T-helper 1 cell treated with Interleukin-12 subunit alpha and Interleukin-12 subunit beta and Interleukin-4 antibody, amounts not matched to agents 30 ng/mL and 1 ng/mL, for 36 hours (primary cell): ENCODE data around the gene ERFE. TPM values are rescaled to one million over a fixed set of nuclear protein-coding genes. Genes with fewer than 3 reads are reported as not detected.
"Not testable (repeated sequence)": the region's sequence is repeated elsewhere in the genome, so short reads cannot be mapped to it uniquely, and the experiment has no call there.

Experiments
- intact Hi-C: fragments of 100-400 bp; cut with micrococcal nuclease; formaldehyde crosslinking; loops from one replicate; pipeline ENCODE4 v1.15.1; 2024
- total RNA-seq: library from RNA; stranded (reverse); gene quantifications from 2 replicates; pipeline ENCODE4 v1.2.3, GENCODE V29; 2022

ERFE gene
- total RNA-seq, 1 donor from 2014 or later: not detected

DNA sequence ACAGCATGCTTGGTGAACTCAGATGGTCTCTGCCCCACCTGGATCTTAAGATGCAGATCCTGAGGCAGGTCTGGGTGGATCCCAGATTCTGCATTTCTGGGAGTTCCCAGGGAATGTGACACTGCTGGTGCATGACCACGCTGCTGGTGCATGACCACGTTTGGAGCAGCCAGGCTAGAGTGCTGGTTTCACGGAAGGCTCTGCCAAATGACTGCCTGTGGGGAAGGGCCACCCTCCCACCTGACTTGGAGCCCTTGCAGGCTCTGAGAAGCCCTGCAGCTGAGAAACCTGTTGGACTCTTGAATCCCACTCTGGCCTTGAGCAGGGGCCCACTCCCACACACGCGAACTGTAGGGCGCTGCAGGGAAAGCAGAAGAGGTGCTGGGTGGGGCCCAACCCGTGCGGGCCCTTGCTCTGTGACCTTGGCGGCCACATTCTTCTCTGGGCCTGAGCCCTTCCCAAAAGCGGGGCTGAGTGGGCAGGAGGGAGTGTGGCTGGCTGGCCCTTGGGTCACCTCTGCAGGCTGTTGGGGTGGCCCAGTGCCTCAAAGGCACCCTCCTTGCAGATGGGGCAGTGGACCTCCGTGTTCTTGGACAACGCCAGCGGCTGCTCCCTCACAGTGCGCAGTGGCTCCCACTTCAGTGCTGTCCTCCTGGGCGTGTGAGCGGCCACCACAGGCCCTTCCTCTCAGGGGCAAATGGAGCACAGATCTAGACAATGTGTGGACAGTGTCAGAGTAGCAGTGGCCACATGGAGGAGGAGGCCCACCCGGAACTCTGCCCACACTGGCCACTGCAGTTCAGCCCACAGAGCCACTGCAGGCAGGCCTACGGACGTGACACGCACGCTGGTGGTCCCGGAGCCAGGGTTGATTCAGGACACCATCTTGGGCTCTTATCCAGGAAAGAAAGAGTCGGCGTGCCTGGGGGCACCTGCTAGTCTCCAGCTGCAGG lies 7.9 kb downstream of the ERFE start:
- intact Hi-C loops: no loop called here

GRCh38 chr2:238167344-238167715 lies 8.6 kb downstream of the ERFE start:
- intact Hi-C loops: no loop called here

GRCh38 chr2:238167761-238168160 lies 9.0 kb downstream of the ERFE start:
- intact Hi-C loops: no loop called here

GRCh38 chr2:238168196-238169047 lies 9.7 kb downstream of the ERFE start:
- intact Hi-C loops: no loop called here

DNA sequence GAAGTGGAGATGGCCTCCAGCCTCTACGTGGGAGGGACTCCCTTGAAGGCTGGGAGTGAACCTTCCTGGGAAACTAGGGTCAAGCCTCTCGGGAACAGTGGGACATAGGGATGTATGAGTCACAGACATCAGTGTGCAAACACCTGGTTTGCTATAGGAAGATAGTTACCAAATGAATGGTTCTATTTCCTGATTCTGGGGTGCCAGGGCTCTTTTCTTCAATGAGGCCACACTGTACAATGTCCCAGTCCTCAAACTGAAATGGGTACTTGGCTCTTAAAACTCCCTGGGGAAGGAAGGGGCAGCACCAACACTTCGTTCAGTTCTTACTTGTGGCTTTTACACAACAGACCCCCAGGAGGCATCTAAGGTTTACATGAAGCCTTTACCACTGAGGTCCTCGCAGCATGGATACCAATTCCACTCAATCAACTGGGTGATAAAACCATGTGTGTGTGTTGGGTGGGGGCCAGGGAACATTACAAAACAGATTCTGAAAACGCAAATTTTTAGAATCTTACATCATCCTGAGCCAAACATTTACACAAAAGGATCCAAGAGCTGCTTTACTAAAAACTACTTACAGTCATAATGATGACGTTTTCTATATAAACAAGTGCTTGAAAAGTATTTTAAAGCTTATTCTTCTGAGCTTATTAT lies 10.4 kb downstream of the ERFE start:
- intact Hi-C loops: no loop called here

GRCh38 chr2:238169708-238170251 lies 11.0 kb downstream of the ERFE start:
- intact Hi-C loops: no loop called here

GRCh38 chr2:238170386-238171071 lies 11.8 kb downstream of the ERFE start:
- intact Hi-C loops: no loop called here

- intact Hi-C loops: not testable (repeated sequence)
Observed at GRCh38 chr2:238171072-238171431, 12.3 kb downstream of the ERFE start.

- intact Hi-C loops: no loop called here
Observed at GRCh38 chr2:238171575-238172187, 12.9 kb downstream of the ERFE start.

DNA sequence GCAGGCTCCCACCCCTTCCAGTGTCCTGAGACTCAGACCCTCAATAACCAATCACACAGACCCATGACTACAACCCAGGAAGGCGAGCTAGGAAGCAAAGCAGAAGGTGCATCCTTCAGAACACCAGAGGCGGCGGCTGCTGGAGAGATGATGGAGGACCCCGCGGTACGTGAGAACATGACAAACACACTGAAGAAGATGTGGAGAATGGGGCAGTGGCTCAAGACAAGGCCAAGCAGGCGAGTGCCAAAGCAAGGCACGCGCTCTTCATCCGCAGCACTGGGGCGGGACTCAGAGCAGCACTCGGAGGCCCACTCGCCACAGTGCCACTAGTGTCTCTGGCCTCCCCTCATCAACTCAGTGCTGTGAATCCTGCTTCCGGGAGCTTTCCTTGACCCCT lies 13.7 kb downstream of the ERFE start:
- intact Hi-C loops: no loop called here

- intact Hi-C loops: no loop called here
Observed at GRCh38 chr2:238173692-238174091, 14.9 kb downstream of the ERFE start.

DNA sequence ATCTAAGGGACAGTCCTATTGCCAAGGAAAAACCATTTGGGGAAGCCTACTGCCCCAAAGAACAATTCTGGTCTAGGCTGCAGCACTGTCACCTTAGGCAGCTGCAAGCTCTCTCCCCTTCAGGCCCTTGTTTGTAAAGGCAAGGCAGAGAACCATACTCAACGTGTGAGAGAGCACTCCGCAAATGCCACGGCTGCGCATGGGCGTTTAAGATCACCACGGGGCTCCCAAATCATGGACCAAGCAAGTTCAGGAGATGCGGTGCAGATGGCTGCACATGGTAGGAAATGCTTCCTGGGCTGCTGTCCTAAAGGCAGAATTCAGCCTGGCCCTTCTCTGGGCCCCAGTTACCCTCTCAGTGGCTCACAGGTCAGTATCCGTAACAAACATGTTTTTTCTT lies 15.5 kb downstream of the ERFE start:
- intact Hi-C loops: no loop called here

GRCh38 chr2:238174701-238175100 lies 15.9 kb downstream of the ERFE start:
- intact Hi-C loops: no loop called here

DNA sequence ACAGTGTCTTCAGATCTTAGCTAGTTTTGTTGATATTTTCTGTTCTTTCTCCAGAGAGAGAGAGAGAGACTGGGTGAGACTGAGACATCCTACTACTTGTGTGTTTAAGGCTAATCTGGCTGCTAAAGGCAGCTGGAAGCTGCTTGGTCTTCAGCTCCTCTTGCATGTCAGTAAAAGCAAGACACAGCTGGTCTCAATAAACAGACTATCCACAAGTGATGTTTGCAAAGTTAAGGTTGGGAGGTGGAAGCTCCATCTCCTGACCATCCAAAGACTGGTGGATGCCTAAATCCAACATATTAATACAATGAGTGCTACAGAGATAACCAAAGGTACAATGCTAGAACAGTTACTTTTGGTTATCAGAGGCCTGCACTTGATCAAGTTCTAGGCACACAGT lies 17.8 kb downstream of the ERFE start:
- intact Hi-C loops: no loop called here

GRCh38 chr2:238180554-238180953 lies 21.8 kb downstream of the ERFE start:
- intact Hi-C loops: no loop called here

DNA sequence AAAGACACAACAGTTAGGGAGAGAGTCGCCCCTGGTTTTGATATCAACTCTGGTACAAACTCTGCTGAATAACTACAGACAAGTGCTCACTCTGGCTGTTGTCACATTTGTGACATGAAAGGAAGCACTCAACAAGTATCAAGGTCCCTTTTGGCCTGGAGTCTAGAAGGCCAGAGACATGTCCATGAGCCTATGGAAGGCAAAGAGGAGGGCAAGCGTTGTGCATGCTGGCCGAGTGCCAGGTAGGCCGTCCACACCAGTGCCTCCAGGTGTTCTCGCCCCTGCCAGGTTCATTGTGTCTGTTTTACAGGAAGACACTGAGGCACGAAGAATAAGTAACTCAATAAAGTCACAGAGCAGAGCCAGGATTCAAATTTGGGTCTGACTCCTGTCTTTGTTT lies 23.6 kb downstream of the ERFE start:
- intact Hi-C loops: no loop called here

- intact Hi-C loops: no loop called here
Observed at GRCh38 chr2:238183821-238184220, 25.1 kb downstream of the ERFE start.

- intact Hi-C loops: no loop called here
Observed at GRCh38 chr2:238187618-238188548, 29.1 kb downstream of the ERFE start.

DNA sequence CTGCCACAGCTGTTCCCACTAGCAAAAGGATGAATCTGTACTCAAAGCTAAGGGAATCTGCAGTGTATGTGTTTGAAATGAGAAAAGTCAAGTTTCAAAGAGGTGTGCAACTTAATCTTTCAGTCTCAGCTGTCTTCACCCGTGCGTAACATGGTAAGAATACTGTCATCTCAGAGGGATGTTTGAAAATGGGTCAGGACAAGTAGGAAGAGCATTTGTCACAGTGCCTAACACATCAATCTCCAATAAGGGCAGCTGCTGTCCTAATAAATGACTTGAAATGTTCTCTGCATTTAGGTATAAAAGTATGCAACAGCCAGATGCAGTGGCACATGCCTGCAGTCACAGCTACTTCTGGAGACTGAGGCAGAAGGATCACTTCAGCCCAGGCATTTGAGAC lies 31.7 kb downstream of the ERFE start:
- intact Hi-C loops: no loop called here
